HL-60 (cell line): ENCODE results near the gene HMCN2.

Experiments
- CTCF ChIP-seq: IDR thresholded peaks from one replicate; pipeline ENCODE4 v1.5.1; 2011; ENCODE audit warnings: low read length, control low read depth, inconsistent platforms; ENCODE audit not compliant: insufficient read depth
- GABPA ChIP-seq: IDR thresholded peaks from 2 replicates; pipeline ENCODE4 v1.6.1; 2012; ENCODE audit warnings: low read depth
- POLR2AphosphoS5 ChIP-seq: IDR thresholded peaks from 2 replicates; pipeline ENCODE4 v1.6.1; 2012; ENCODE audit warnings: low read depth
- TF ChIP-seq, protein P1 (sequence below): IDR thresholded peaks from 2 replicates; pipeline ENCODE4 v1.6.1; 2012; ENCODE audit warnings: low read depth; ENCODE audit not compliant: insufficient replicate concordance

GRCh38 chr9:130297371-130297770 lies 31.8 kb downstream of the HMCN2 start:
- TF ChIP-seq CTCF (no peak), GABPA (no peak), POLR2AphosphoS5 (no peak)
- TF ChIP-seq, protein P1, sequence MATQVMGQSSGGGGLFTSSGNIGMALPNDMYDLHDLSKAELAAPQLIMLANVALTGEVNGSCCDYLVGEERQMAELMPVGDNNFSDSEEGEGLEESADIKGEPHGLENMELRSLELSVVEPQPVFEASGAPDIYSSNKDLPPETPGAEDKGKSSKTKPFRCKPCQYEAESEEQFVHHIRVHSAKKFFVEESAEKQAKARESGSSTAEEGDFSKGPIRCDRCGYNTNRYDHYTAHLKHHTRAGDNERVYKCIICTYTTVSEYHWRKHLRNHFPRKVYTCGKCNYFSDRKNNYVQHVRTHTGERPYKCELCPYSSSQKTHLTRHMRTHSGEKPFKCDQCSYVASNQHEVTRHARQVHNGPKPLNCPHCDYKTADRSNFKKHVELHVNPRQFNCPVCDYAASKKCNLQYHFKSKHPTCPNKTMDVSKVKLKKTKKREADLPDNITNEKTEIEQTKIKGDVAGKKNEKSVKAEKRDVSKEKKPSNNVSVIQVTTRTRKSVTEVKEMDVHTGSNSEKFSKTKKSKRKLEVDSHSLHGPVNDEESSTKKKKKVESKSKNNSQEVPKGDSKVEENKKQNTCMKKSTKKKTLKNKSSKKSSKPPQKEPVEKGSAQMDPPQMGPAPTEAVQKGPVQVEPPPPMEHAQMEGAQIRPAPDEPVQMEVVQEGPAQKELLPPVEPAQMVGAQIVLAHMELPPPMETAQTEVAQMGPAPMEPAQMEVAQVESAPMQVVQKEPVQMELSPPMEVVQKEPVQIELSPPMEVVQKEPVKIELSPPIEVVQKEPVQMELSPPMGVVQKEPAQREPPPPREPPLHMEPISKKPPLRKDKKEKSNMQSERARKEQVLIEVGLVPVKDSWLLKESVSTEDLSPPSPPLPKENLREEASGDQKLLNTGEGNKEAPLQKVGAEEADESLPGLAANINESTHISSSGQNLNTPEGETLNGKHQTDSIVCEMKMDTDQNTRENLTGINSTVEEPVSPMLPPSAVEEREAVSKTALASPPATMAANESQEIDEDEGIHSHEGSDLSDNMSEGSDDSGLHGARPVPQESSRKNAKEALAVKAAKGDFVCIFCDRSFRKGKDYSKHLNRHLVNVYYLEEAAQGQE: no peak
